Measurements from ENCODE around the gene COP1.
"Not testable (repeated sequence)": the region's sequence is repeated elsewhere in the genome, so short reads cannot be mapped to it uniquely, and the experiment has no call there.

COP1 gene

DNA sequence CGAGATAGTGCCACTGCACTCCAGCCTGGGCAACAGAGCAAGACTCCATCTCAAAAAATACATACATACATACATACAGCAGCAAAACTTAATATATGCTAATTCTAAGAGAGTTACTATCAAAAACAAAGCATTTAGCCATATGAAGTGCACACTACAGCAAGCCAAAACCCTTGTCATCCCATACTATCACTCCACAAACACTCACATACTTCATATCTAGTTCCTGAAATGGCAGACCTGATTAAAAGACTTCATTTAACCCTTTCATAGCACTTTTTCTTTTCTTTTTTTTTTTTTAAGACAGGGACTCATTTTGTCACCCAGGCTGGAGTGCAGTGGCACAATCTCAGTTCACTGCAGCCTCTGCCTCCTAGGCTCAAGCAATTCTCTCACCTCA lies 65.6 kb downstream of the COP1 start:
- in situ Hi-C loops (cut with HindIII; ENCODE audit: low sequenced_read_pairs), result no loop called here

DNA sequence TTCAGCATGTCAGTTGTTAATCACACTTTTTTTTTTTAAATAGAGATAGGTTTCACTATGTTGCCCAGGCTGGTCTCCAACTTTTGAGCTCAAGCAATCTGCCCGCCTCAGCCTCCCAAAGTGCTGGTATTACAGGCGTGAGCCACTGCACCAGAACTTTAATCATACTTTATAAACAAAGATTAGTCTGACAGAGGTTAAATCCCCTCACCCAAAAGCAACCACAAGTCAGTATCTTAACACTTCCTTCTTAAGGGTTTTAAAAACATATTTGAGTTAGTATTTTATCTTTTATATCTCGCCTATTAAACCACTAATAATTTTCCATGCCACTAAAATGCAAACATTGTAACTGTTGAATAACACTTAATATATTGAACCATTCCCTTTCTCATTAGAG lies 70.2 kb downstream of the COP1 start:
- in situ Hi-C loops (cut with HindIII; ENCODE audit: low sequenced_read_pairs), result no loop called here

DNA sequence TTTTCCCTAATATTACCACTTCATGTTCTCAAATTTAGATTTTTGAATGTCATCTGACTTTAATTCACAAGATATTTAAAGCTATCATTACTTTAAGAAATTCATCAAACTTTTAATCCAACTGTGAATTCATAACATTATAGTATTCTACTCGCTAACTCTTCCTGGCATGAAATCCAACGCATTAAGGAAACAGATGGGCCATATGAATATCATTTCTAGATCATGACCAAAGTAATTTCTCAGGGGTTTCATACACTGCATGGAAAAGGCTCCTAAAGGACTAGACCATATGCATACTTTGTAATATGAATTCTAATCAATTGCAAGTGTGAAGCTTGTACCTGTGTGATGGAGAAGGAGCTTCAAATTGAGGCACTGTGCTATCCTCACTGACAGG lies 72.4 kb downstream of the COP1 start:
- in situ Hi-C loops (cut with HindIII; ENCODE audit: low sequenced_read_pairs), result no loop called here

DNA sequence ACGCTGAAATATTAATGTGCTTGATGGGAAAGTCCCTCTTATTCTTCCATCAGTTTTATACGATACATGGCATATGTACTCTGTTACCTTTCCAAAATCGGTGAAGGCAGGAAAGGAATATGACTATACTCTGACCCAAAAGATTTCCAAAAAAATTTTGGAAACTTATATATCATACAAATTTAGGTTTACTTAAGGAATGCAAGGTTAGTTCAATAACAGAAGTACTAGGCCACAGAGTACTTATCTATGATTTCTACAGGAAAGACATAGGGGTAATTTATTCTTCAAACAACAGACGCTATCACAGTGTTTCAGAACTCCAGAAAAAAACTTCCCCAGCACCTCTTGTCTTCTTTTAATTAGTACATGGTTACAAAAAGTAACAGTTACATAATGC lies 84.8 kb downstream of the COP1 start:
- in situ Hi-C loops (cut with HindIII; ENCODE audit: low sequenced_read_pairs), result no loop called here

DNA sequence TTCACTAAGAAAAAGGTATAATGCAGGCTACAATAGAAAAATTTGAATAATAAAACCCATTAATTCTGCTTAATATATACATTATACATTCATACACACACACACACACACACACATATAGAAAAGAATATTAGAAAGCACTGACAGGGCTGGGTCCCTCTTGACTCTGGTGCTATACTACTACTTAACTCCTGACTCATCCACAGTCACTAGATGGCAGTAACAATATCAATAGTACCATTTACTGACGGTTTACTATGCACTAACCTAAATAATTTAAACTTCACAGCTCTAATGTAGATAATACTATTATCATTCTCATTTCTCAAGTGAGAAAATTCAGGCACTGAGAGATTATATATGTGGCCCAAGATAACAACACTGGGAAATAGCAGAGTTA lies 87.5 kb downstream of the COP1 start:
- in situ Hi-C loops (cut with HindIII; ENCODE audit: low sequenced_read_pairs), result no loop called here

DNA sequence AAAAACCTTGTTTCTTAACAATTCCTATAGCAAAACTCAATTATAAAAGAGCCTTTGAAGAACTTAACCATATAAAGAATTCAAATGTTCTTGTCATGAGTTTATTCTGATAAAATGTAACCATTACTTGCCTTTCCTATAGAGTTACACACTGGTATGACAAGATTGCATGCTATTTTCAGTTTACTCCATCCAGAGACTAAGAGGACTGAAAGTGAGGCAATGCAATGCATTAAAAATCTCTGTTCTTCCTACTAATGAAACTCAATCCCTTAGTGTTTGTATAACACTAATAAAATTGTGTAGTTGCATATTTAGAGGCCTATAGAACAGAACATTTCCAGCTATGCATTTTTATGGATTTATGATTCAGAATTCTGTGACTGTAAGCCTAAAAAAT lies 88.1 kb downstream of the COP1 start:
- in situ Hi-C loops (cut with HindIII; ENCODE audit: low sequenced_read_pairs), result no loop called here

DNA sequence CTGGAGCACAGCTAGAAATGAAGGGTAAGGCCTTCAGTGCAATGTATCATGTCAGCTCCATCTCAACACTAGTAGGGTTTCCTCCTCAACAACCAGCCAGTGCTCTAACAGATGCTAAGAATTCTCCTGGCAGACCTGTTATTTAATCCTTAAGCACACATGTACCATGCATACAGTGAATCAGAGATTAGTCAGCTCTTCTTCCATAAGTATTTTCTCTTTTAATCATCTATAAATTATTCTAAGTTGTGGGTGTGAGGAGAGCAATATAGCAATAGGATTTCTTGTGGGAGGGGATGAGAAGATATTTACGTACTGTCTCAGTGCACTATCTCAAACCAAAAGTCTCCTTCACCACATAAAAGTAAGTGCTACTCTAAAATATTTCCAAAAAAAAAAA lies 95.3 kb downstream of the COP1 start:
- in situ Hi-C loops (cut with HindIII; ENCODE audit: low sequenced_read_pairs), result no loop called here

DNA sequence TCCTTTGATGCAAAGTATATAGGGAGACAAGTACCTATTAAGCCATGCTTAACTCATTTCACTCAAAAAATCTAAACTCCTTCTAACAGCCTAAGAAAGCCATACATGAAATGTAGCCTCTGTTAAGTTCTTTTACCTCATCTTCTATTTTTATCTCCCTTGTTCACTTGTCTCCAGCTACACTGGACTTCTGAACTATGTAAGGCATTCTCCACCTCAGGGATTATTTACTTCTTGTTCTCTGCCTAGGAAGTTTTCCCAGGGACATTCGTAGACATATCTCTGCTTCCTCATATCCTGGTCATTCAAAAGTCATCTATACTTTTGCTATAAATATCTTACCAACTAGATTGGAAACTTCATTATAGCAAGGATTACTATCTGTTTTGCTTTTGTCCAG lies 96.9 kb downstream of the COP1 start:
- in situ Hi-C loops (cut with HindIII; ENCODE audit: low sequenced_read_pairs), result no loop called here

DNA sequence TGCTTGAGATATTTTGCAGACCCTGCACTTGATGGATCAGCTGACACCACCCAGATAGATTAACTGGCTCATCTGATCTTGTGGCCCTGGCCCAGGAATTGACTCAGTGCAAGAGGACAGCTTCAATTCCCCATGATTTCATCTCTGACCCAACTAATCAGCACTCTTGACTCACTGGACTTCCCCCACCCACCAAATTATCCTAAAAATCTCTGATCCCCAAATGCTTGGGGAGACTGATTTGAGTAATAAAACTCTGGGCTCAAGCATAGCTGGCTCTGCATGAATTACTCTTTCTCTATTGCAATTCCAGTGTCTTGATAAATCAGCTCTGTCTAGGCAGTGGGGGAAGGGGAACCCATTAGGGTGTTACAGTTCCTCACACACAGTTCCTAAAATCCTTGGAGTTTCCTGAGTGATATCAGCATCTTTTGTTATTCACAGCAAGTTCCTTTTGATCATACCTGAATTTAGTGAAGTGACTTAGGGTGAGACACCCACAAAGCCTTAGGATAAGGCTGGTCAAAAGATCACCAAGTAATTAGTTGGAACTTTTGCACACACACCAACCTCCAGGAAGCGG lies 104.2 kb downstream of the COP1 start:
- in situ Hi-C loops (cut with HindIII; ENCODE audit: low sequenced_read_pairs), result no loop called here

DNA sequence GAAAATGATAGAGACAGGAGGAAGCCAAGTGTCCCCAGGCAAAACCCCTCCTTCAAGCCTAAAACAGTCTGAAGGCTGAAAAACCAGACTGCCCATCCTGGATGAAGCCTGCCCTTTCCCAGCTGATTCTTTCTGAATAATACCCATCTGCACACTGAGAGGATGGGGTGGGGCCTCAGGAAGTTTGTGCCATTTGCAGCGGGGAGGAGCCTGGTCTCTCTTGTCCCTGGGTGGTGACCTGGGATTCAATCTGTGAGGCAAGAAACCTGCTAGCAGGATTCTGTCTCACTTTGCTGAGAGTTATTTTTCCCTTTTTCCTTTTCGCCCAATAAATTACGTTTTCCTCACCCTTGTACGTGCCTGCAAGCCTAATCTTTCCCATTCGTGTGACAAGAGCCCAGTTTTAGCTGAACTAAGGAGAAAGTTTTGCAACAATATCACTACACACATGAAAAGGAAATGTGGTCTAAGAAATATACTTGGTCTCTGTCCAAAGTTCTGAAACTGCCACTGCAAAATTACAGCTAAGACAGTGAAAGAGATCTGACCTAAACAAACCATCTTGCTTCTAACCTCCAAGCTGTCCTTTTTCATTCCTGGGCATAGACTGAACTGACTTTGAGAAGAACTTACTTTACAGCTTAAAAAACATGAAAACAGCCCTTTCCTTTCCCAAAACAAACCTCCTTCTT lies 105.0 kb downstream of the COP1 start:
- in situ Hi-C loops (cut with HindIII; ENCODE audit: low sequenced_read_pairs), result no loop called here

DNA sequence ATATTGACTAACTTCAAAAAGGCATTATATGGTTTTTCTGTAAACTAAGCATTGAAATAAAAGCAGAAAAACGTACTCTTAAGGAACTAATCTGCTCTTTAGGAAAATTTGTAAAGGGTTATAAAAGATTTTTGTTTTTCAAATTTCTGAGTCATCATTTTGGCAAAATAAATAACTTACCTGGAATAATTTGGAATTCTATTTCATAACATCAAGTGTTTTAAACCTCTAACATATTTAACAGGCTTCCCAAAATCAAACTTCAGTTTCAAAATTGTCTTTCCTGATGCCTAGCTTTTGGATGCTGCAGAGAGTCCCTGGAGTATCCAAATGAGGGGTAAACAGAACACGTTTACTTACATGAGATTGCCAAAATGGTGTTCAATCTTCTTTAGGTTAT lies 108.5 kb downstream of the COP1 start:
- in situ Hi-C loops (cut with HindIII; ENCODE audit: low sequenced_read_pairs), result no loop called here

DNA sequence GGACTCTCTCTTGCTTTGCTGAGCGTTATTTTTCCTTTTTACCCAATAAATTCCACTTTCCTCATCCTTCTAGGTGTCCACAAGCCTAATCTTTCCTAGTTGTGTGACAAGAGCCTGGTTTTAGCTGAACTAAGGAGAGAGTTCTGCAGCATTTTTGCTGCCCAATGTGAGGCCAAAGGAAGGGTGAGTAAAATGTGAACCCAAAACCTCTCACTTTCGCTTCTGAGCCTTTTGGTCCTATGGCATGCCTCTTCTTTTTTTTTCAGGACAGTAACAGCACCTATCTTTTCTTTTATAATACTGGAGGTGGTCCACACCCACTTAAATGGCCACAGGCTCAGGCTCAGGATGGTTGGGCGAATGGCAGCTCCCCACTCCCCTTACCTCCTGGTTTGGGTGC lies 111.1 kb downstream of the COP1 start:
- in situ Hi-C loops (cut with HindIII; ENCODE audit: low sequenced_read_pairs), result no loop called here

DNA sequence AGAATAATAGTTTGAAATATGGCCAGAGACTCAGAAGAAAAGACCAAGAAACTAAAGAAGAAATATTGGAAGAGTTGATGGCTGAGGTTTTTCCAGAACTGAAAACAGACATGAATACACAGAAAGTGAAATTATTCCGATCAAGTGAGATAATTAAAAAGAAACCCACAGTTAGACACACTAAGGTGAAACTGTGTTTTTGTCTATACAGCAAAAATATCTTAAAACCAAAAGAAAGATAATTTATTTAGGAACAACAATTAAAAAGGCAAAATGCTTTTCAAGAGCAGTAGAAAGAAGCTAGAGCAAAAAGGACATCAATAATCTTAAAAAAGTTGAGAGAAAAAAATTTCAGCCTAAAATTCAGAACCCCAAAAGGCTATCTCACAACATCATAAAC lies 116.3 kb downstream of the COP1 start:
- in situ Hi-C loops (cut with HindIII; ENCODE audit: low sequenced_read_pairs), result no loop called here

DNA sequence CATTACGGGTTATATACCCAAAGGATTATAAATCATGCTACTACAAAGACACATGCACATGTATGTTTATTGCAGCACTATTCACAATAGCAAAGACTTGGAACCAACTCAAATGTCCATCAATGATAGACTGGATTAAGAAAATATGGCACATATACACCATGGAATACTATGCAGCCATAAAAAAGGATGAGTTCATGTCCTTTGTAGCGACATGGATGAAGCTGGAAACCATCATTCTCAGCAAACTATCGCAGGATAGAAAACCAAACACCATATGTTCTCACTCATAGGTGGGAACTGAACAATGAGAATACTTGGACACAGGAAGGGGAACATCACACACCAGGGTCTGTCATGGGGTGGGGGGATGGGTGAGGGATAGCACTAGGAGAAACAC lies 119.3 kb downstream of the COP1 start:
- in situ Hi-C loops (cut with HindIII; ENCODE audit: low sequenced_read_pairs), result not testable (repeated sequence)

DNA sequence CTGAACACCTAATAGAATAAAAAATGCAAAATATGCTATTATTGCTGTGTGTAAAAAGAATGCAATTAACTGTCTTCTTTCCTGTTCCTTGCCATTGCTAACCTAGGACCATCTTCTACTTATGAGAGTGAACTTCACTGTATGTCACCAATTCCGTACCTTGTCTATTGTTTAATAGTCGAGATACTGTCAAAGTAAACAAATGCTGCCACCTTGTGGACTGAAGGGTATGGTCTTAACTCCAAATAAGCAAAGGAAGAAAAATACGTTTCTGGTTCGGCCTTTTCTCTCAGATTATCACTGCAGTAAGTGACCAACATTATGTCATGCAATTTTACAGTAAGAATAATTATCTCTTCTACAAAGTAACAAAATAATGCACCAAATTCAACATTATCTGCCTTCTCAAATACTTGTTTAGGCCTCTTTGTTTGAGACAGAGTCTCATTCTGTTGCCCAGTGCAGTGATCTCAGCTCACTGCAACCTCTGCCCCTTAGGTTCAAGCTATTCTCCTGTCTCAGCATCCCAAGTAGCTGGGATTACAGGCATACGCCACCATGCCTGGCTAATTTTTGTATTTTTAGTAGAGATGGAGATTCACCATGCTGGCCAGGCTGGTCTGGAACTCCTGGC lies 133.4 kb downstream of the COP1 start:
- in situ Hi-C loops (cut with HindIII; ENCODE audit: low sequenced_read_pairs), result no loop called here

DNA sequence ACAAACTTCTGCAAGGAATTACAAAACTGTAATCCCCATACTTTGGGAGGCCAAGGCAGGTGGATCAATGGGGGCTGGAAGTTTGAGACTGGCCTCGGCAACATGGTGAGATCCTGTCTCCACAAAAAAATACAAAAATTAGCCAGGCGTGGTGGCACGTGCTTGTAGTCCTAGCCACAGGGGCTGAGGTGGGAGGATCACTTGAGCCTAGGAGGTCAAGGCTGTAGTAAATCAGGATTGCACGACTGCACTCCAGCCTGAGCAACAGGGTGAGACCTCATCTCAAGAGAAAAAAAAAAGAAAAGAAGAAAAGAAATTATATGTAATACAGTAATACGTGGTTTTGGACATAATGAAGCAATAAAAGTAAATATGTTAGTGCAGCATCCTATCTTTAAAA lies 138.2 kb downstream of the COP1 start:
- in situ Hi-C loops (cut with HindIII; ENCODE audit: low sequenced_read_pairs), result no loop called here

DNA sequence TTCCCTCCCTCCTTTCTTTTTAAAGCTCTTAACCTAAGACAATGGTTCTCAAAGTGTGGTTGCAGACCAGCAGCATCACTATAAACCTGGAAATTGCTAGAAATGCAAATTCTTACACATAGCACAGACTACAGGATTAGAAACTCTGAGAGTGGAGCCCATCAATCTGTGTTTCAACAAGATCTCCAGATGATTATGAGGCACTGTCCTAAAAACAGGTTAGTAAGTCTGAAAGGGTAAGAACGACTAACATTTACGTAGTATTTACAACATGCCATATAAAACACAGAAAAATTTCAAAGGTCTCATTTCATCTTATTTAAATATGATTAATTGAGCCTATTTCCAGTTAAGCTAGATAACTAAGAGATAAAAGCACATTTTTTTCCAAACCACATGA lies 138.8 kb downstream of the COP1 start:
- in situ Hi-C loops (cut with HindIII; ENCODE audit: low sequenced_read_pairs), result no loop called here

DNA sequence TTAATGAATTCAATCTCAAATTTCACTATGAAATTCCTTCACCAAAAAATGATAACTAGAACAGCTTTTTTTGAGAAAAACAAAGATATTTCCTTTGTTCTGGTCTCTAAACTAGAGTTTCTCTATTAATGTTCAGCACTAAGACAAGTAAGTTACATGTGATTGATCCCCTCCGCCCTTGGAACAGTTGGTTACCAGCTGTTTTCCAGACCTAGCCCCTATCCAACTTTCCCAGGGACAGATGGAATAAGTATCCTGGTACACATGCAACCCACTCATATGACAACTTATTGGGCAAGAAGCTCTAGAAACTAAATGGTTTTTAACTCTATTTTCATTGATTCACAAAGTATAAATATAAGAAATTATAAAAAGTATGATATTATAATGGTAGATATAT lies 140.4 kb downstream of the COP1 start:
- in situ Hi-C loops (cut with HindIII; ENCODE audit: low sequenced_read_pairs), result no loop called here

DNA sequence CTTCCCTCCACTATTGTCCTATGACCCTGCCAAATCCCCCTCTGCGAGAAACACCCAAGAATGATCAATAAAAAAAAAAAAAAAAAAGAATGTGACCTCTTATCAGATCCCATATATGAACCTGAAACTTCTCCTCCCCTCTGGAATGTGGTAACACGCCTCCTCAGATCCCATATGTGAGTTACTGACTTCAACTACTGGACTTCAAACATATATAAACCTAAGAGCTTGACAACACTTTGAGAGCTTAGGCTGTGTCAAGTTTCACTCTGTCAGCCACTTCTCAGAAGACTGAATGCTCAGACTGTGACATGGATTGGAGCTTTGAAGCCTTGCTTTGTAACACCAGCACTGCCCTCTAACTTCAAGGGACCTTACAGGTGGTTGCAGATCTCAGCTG lies 148.4 kb downstream of the COP1 start:
- in situ Hi-C loops (cut with HindIII; ENCODE audit: low sequenced_read_pairs), result no loop called here

DNA sequence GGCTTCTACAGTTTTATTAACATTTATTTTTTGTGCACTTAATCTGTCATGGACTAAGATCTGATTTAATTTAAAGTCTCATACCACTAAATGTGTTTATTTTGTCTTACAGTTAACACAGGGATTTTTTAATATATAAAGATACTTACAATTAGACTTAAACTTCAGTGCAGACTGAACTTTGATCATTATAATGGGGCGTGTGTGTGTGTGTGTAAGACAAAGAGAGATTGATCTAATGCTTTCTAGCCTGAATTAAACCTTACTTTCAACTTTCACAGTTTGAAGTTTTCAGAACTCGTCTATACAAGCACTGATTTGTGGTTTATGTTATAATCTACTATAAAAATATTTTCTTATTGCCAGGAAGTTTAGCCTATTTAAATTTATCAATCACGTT lies 150.8 kb downstream of the COP1 start:
- in situ Hi-C loops (cut with HindIII; ENCODE audit: low sequenced_read_pairs), result no loop called here

DNA sequence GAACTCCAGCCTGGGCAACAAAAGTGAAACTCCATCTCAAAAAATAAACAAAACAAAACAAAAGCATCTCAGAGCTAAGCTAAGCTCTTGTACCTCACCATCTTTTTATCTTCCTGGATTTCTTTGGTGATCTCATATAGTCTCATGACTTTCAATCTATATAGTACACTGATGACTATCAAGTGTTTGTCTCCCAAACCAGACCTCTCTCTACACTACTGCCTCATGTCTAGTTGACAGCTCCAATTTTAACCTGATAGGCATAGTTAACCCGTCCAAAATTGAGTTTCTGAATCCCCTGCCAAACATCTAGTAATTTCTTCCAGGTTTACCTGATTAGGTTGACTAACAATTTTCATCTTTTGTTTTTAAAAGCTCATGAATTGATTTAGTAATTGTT lies 151.7 kb downstream of the COP1 start:
- in situ Hi-C loops (cut with HindIII; ENCODE audit: low sequenced_read_pairs), result no loop called here

DNA sequence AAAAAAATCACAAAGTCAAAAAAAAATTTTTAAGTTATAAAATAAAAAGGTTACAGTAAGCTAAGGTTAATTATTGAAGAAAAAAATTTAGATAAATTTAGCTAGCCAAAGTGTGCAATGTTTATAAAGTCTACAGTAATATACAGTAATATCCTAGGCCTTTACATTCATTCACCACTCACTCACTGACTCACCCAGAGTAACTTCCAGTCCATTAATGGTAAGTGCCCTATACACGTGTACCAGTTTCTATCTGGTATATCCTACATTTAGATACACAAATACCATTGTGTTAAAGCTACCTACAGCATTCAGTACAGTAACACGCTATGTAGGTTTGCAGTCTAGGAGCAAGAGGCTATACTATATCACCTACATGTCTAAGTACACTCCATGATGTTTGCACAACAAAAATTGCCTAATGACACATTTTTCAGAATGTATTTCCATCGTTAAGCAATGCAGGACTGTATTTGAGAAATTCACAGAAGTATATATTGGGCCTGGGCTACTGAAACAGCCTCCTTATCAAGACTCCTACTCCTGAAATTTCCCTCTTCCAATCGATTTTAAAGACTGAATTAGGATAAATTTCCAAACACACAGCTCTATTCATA lies 155.1 kb downstream of the COP1 start:
- in situ Hi-C loops (cut with HindIII; ENCODE audit: low sequenced_read_pairs), result no loop called here
